Measurements from ENCODE around the gene RNF5. TPM values are rescaled to one million over a fixed set of nuclear protein-coding genes. Genes with fewer than 3 reads are reported as not detected.

RNF5 gene
- total RNA-seq, 1 experiment from 2014 or later, result 45.9 TPM

GRCh38 chr6:32203426-32204267 lies 25.4 kb downstream of the RNF5 start (continued):
- no peak for TF ChIP-seq CTCF (IDR thresholded peaks at IDR 0.05 in 2 of 3, conservative IDR thresholded peaks at IDR 0.05 in 1 of 3; ENCODE audit: borderline replicate concordance in 1 of 3, insufficient read depth in 1 of 3, low read depth in 2 of 3, low read length in 2 of 3)

GRCh38 chr6:32204268-32204715 lies 26.1 kb downstream of the RNF5 start:
- Histone ChIP-seq H3K27ac (ENCODE audit: low read depth, low read length) (no peak overlapping the region), H3K4me2 (ENCODE audit: low read length) (no peak overlapping the region), H2AFZ (ENCODE audit: low read depth, low read length, poor library complexity, severe bottlenecking) (no peak overlapping the region), H3K27me3 (ENCODE audit: insufficient read depth, low read length) (0 out of 2 replicates have a peak, but pooled peaks cover 3% of the 10 kb centered on the region), H3K79me2 (ENCODE audit: insufficient read depth, low read length) (no peaks in the 10 kb centered on the region), H4K20me1 (ENCODE audit: insufficient read depth) (no peaks in the 10 kb centered on the region), H3K4me1 (ENCODE audit: control insufficient read depth in 1 of 2, insufficient read depth in 2 of 2, low read length in 2 of 2) (no peaks in the 10 kb centered on the region), H3K9me2 (ENCODE audit: insufficient read depth) (no peaks in the 10 kb centered on the region), H3K4me3 (replicated peaks in 1 of 2; ENCODE audit: low read depth in 1 of 2, low read length in 2 of 2) (no peak overlapping the region), H3K36me3 (ENCODE audit: control insufficient read depth in 1 of 2, insufficient read depth in 2 of 2, low read length in 2 of 2) (no peaks in the 10 kb centered on the region), H3K9me3 (ENCODE audit: control insufficient read depth in 1 of 2, insufficient read depth in 1 of 2, low read depth in 1 of 2, low read length in 2 of 2) (no peaks in the 10 kb centered on the region), H3K9ac (ENCODE audit: low read length) (no peak overlapping the region)
- TF ChIP-seq ATF3 (IDR thresholded peaks at IDR 0.05) (no peak), EGR1 (IDR thresholded peaks at IDR 0.05; ENCODE audit: low read depth) (no peak), JUND (IDR thresholded peaks at IDR 0.05) (no peak), CTCF (IDR thresholded peaks at IDR 0.05 in 2 of 3, conservative IDR thresholded peaks at IDR 0.05 in 1 of 3; ENCODE audit: borderline replicate concordance in 1 of 3, insufficient read depth in 1 of 3, low read depth in 2 of 3, low read length in 2 of 3) (no peak), POLR2A (IDR thresholded peaks at IDR 0.05; ENCODE audit: borderline replicate concordance, extremely low read depth, insufficient read depth, insufficient read length) (no peak), POLR2AphosphoS5 (IDR thresholded peaks at IDR 0.05; ENCODE audit: low read depth, low read length) (no peak), TCF7L2 (IDR thresholded peaks at IDR 0.05; ENCODE audit: borderline replicate concordance, extremely low read depth, insufficient read depth, insufficient read length) (no peak), ZNF274 (IDR thresholded peaks at IDR 0.05; ENCODE audit: low read depth, low read length) (no peak), MAX (IDR thresholded peaks at IDR 0.05) (no peak), YY1 (IDR thresholded peaks at IDR 0.05; ENCODE audit: extremely low read depth, insufficient replicate concordance, low read depth, low read length) (no peak), SIN3A (IDR thresholded peaks at IDR 0.05; ENCODE audit: low read depth) (no peak)
- ATAC-seq (no peak), DNase-seq (ENCODE audit: low read depth, low spot score) (no peak)
- BruUV-seq (replicated peaks), result no TSS peak
- POLR2A ChIA-PET, result interaction anchor here (0.8 kb wide), 1 partner anchor 9 kb away, joined by 4 read pairs; no protein-coding TSS in a partner anchor
- RAD21 ChIA-PET (ENCODE audit: low non-redundant PET in 1 of 2, low total read pairs in 2 of 2, uncharacterized antibody in 2 of 2, unreplicated experiment in 2 of 2), result no interaction called here
- intact Hi-C loops (cut with micrococcal nuclease), result no loop called here
- CTCF ChIA-PET, result no interaction called here
